GM18507 (cell line): Measurements from ENCODE around the gene SLC16A10.
"Not testable (repeated sequence)": the region's sequence is repeated elsewhere in the genome, so short reads cannot be mapped to it uniquely, and the experiment has no call there.

ENCODE experiments used
- DNase-seq: peaks from one replicate; pipeline ENCODE4 v3.0.0; 2011; ENCODE audit warnings: low read depth; ENCODE audit not compliant: insufficient read length; ENCODE audit errors: extremely low spot score
- FAIRE-seq: peaks from 2 replicates; lab custom pipeline; 2011; peaks lifted over from hg19 to GRCh38; lab: Jason Lieb, UNC

Gene SLC16A10

DNA sequence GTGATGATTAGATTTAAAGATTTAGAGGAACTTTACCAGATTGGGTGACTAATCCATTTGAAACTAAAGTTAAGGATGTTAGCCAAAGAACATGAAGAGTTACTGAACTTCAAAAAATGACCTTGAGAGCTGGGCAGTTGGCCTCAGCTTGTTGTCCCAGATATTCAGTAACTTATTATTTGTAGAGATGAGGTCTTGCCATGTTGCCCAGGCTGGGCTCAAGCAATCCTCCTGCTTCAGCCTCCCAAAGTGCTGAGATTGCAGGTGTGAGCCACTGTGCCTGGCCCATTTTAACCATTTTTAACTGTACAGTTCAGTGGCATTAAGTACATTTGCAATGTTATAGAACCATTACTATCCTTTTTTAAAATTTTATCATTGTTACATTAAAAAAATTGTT, 161.5 kb downstream of the SLC16A10 start:
- DNase-seq (no peak), FAIRE-seq (no peak)

DNA sequence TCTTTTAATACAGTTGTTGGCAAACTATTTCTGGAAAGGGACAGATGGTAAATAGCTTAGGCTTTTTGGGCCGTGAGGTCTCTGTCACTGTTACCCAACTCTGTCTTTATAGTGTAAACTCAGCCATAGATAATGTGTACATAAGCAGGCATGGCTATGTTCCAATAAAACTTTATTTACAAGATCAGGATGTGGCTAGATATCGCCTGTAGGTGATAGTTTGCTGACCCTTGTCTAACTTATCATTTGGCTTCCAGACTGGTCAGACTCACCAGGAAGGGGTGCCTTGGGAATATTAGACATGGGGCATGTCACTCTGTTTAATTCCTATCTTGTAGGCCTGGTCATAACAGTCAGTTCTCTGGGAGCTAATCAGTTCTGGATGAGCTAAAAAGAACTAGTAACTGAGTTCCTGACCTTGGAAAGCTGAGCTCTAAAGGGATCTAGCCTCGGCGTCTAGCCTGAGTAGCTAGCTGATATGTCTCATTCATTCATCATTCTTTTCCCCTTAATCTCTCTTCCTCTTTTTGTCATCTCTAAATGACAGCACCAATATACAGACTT, 163.6 kb downstream of the SLC16A10 start:
- FAIRE-seq (no peak), DNase-seq (no peak)

DNA sequence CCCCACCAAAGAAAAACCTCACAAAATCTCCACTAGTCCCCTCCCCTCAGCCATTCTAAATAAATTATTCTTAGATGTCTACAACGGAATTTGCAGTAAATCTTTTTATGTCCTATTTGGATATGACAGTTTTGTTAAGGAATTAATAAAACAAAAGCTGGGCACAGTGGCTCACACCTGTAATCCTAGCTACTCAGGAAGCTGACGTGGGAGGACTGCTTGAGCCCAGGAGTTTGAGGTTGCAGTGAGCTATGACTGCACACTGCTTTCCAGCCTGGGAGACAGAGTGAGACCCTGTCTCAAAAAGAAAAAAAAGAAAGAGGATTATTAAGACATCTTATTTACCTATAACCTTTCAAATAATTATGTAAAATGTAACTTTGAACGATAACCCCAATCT, 165.4 kb downstream of the SLC16A10 start:
- DNase-seq (no peak), FAIRE-seq (no peak)

DNA sequence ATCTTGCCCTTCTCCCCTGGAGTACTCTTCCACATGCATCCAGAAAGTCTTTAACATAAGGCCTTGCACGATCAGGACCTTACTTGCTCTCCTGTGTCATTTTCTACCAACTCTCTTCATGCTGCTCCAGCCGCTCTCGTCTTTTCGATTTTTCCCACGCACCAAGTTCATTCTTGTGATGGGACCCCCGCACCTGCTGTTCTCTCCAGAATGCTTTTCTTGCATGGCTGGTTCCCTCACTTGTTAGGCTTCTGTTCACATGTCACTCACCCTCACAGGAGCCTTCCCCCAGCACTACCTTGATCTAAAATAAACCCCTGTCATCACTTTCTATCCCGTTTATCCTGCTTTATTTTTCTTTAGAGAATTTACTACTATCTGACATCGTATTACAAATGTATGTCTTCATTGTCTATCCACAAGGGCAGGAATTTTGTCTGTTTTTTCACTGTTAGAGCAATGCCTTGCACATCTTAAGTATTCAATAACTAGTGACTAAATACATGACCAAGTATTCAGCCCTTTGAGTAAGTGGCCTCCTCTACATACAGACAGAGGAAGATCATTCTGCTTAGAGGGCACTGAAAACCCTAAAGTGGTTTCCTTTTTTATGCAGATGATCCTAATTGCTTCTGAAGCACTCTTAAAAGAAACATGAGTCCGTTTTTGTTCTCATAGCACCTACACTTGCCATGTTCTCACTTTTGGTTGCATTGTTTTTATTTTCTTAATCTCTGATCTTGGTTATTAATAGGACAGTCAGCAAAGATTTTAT, 166.9 kb downstream of the SLC16A10 start:
- no peak for DNase-seq
- no peak for FAIRE-seq

DNA sequence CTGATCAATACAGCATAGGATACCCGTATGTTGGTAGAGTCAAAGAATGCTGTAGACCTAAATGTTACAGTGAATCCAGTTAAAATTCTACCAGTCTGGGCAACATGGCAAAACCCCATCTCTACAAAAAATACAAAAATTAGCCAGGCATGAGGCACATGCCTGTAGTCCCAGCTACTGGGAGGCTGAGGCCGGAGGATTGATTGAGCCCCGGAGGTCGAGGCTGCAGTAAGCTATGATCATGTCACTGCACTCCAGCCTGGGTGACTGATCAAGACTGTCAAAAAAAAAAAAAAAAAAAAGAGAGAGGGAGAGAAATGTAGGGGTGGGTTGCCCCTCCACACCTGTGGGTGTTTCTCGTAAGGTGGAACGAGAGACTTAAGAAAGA, 167.5 kb downstream of the SLC16A10 start:
- FAIRE-seq (no peak), DNase-seq (no peak)

DNA sequence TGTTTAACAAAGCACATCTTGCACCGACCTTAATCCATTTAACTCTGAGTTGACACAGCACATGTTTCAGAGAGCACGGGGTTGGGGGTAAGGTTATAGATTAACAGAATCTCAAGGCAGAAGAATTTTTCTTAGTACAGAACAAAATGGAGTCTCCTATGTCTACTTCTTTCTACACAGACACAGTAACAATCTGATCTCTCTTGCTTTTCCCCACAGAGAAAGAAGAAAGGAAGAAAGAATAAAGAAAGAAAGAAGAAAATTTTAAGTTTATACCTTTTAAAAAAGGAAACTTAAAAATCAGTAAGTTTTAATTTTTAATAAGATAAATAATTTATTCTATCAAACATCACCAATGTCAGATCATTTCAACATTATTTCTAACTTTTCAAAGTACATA, 168.5 kb downstream of the SLC16A10 start:
- FAIRE-seq, DNase-seq: not testable (repeated sequence)

DNA sequence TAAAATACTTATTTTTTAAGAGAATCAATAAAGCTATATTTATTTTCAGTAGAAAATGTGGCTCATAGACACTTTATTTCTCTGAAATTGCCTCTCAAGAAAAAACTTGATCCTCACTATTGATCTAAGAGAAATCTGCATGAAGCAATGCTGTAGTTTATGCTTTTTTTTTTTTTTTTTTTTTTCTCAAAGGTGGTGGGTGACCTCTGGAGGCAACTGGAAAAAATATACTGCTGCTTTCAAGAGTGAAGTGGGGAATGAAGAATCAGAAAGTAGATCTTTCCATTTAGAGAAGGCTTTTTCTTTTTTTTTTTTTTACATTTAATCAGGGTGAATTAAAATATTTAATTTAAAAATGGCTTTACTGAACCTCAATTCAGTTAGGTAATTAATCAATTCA, 169.3 kb downstream of the SLC16A10 start:
- FAIRE-seq (no peak), DNase-seq (no peak)

DNA sequence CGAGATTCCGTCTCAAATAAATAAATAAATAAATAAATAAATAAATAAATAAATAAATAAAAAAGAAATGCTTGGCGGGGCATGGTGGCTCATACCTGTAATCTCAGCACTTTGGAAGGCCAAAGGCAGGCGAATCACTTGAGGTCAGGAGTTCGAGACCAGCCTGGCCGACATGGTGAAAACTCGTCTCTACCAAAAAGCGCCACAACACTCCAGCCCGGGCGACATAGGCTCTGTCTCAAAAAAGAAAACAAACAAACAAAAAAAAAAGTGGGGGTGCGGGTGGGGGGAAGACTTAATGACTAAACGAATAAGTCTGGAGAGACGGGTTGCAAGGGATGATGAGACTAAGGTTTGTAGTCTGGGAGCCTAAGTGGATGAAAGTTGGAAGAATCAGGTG, 170.7 kb downstream of the SLC16A10 start:
- no peak for DNase-seq
- no peak for FAIRE-seq

DNA sequence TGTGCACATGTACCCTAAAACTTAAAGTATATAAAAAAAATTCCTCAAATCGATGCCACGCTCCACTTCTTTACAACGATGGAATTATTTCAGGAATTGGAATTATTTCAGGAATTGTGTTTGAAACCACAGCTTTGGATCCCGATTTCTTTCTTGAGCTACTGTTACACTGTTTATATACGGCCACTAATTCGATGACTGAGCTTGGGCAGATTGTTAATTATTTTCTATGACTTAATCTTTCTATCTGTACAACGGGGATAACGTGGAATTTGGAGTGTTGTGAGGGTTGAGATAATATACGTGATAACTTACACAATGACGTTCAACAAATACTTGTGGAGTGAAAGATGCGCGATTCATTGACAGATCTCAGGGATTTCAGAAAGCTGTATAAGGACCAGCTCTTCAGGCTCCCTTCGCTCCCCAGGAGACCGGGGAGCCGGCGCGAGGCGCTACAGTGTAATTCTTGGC, 171.3 kb downstream of the SLC16A10 start:
- no peak for FAIRE-seq
- no peak for DNase-seq

DNA sequence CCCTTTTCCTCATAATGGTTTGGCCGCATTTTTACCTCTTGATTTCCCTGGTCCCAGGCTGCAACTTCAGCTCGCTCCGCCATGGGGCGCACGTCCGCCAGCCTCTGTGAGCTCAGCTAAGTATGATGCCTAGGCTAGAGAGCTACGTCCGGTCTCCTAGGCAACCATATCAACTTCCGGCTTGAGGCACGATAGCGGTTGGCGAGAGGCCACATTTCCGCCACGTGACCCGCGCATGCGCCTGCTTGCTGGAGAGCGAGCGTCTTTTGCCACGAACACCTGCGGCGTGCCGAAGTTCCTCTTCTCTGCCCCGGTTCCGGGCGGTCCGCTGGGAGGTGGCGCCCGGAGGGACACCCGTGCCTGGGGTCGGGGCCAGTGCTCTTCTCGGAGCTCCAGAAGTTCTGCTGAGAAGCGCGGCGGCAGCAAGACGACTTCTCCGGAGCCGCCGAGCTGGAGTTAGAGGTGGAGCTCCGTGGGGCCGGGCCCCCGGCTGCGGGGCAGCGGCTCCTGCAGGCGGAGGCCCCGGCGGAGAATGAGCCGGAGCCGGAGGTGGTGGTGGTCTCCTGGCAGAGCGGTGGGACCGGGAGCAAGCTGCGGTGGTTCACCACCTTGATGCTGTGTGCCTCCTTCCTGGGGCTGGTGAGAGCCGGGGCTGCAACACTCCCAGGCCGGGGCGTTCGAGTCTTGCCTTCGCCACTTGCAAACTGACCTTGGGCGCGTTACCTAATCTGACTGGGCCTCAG, 172.0 kb downstream of the SLC16A10 start:
- DNase-seq = peak; percentile 98
- FAIRE-seq = peak; percentile 100

DNA sequence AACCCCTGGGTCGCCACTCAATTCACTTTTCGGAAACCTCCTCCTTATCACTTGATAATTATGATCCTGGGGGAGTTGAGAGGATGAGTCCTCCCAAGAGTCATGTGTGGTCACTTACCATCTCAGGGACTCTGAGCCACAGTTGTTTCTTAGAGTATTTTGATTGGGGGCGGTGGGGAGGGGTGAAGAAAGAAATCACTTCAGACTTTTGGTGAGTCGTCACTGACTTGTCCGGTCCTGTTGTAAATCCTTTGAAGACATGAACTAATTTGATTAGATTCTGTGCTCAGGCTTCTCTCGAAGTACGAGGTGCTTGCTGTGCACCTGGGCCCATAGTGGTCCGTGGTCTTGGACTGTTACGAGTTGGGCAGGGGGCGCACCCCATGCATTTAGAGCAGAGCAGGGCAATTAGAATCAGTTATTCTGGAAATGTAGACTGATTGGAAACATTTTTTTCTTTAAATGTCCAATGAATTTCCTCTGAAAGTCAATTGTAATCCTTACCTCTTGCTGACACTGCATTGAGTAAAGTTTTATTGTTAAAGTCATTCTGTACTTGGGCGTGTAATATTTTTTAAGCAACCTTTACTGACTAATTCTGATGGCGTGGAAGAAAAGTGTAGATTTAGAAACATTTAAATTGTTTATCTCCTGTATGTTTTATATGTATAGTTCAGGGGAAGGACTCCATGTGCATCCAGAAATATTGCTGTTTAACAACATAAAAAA, 173.4 kb downstream of the SLC16A10 start:
- no peak for FAIRE-seq
- DNase-seq = no peak

DNA sequence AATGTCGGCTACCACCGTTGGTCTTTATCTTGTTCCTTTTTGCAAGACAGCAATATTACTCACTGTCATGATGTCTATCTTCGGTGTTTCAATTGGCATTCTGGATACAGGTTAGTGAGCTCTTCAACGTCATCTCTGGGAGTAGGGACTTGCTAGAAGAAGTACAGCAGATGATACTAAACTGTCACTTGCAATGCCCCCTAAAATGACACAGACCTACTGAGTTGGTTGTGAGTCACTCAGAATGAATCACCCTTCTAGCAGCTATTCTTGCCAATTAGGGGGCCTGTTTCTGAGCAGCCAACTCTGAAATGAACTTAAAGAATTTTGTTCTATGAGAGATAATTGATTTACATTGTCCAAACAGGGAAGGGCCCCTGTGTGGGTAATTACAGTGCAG, 176.5 kb downstream of the SLC16A10 start:
- DNase-seq = no peak
- no peak for FAIRE-seq

DNA sequence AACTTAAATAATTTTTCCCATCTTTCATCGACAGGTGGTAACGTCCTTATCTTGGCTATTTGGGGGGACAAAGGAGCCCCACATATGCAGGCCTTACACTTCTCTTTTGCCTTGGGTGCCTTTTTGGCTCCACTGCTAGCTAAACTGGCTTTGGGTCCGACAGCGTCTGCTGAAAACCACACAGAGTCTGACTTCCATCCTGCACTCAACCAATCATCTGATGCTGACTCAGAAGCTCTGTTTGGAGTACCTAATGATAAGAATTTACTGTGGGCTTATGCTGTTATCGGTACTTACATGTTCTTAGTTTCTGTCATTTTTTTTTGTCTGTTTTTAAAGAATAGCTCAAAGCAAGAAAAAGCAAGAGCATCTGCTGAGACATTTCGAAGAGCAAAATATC, 178.5 kb downstream of the SLC16A10 start:
- no peak for DNase-seq
- no peak for FAIRE-seq

DNA sequence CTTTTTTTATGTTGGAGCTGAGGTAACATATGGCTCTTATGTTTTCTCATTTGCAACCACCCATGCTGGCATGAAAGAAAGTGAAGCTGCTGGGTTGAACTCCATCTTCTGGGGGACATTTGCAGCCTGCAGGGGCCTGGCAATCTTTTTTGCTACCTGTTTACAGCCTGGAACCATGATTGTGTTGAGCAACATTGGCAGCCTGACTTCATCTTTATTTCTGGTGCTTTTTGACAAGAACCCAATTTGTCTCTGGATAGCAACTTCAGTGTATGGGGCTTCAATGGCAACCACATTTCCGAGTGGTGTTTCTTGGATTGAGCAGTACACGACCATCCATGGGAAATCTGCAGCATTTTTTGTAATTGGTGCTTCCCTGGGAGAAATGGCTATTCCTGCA, 179.0 kb downstream of the SLC16A10 start:
- DNase-seq (no peak), FAIRE-seq (no peak)

DNA sequence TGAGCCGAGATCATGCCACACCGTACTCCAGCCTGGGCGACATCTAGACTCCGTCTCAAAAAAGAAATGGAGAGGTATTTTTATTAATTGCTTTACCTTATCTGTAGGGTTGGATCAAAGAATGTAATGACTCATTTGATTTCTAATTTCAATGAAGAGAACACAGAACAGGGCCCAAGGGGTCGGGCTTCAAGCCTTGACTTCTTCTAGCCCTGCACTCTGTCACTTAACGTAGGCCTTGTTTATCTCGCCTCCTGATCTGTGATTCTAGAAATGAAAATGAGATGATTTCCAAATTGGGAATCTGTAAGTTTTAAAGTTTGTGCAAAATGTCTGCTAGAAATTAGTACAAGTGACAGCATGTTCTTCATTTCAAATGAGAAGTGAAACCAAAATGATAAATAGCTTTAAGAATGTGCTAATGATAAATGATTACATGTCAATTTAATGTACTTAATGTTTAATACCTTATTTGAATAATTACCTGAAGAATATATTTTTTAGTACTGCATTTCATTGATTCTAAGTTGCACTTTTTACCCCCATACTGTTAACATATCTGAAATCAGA, 180.5 kb downstream of the SLC16A10 start:
- FAIRE-seq (peak; percentile 59), DNase-seq (no peak)

DNA sequence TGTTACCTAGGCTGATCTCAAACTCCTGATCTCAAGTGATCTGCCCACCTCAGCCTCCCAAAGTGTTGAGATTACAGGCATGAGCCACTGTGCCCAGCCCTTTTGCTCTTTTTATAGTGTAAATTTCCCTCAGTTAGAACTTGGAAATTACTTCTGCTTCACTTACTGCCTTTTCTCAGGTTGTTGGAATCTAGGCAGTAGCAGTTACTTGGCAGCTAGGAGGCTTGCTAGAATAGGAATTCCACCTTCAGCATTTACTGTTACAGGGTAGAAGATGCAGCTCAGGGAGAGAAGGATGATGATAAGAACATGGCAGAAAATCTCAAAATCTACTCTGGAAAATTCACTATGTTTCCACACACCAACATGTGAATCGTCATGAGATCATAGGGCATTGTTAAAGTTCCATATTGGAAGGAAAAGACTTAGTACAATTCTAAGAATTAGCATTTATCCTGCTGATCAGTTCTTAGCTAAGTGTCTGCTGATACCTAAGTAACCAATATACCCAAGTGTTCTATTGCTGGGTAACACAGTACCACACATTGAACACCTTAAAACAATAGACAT, 182.2 kb downstream of the SLC16A10 start:
- FAIRE-seq (no peak), DNase-seq (no peak)

DNA sequence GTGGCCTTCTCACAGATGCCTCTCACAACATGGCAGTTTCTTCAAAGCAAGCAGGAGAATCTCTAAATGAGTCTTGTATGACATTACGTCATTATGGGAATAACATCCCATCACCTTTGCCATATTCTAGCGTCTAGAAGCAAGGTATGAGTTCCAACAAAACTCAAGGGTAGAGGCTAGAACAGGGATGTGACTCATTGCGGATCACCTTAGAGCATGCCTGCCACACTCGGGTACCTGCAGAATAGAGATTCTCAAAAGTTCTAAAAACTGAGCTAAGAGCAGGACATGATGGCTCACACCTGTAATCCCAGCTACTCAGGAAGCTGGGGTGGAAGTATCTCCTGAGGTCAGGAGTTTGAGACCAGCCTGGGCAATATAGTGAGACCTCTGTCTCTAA, 182.8 kb downstream of the SLC16A10 start:
- FAIRE-seq (no peak), DNase-seq (no peak)

DNA sequence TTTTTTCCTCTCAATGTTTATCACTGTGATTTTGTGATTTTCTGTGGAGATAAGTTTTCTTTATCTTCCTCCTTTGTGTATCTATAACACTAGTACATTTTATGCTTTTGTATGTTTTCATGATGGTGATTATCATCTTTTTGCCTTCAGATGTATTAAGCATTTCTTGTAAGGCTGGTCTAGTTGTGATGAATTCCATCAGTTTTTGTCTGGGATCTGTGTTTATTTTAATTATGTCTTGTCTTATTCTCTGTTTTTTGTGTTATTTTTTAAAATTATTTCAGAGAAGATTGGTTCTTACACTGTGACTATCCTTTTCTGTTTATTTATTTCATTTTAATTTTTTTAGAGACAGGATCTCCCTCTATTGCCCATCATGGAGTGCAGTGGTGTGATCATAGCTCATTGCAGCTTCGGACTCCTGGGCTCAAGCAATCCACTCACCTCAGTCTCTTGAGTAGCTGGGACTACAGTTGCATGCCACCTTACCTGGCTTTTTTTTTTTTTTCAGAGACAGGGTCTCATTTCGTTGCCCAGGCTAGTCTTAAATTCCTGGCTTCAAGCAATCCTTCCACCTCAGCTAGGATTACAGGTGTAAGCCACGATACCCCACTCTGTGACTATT, 187.4 kb downstream of the SLC16A10 start:
- no peak for DNase-seq
- FAIRE-seq = no peak

DNA sequence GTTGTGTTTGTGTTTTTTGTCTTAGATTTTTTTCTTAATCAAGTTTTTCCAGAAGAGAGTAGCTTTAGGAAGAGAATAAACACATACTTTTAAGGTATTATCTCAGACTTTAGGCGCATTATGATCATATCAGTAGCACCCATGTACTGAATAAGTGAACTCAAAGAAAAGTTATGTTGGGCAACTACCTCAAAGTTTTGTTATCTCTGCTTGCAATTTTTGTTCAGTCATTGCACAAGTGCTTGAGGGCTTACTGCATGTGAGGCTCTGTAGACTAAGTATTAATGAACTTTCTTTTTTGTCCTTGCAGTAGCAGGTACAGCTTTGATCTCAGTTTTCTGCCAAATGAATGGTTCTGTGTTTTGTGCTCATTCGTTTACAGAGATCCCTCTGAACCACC, 189.0 kb downstream of the SLC16A10 start:
- no peak for DNase-seq
- no peak for FAIRE-seq
